Kidney (tissue), 14 donors: ENCODE measurements around the gene ZDHHC14. TPM values are rescaled to one million over a fixed set of nuclear protein-coding genes. Genes with fewer than 3 reads are reported as not detected.

Source experiments
- DNase-seq, 5 donors: peaks; one replicate each; pipeline ENCODE4 v3.0.0-alpha.2; 2013 to 2020
- FAIRE-seq: peaks from 2 replicates; lab custom pipeline; 2012; peaks lifted over from hg19 to GRCh38; lab: Jason Lieb, UNC
- H3K27ac ChIP-seq, 2 donors: one replicate each; pipeline ENCODE4 v1.7.0; 2013; ENCODE audit warnings: low read depth in 2 of 2, low read length in 2 of 2, inconsistent platforms in 1 of 2
- H3K27me3 ChIP-seq: one replicate; pipeline ENCODE4 v1.7.1; 2013; ENCODE audit warnings: low read length, inconsistent platforms; ENCODE audit not compliant: control insufficient read depth, insufficient read depth
- H3K36me3 ChIP-seq, 3 donors: one replicate each; pipeline versions ENCODE4 v1.7.0 to v1.7.1; 2013; ENCODE audit warnings: low read length in 3 of 3, control low read depth in 1 of 3, inconsistent platforms in 1 of 3; ENCODE audit not compliant: insufficient read depth in 3 of 3, control insufficient read depth in 2 of 3
- H3K4me1 ChIP-seq, 3 donors: one replicate each; pipeline versions ENCODE4 v1.7.0 to v1.7.1; 2013; ENCODE audit warnings: low read length in 3 of 3, inconsistent platforms in 1 of 3, low read depth in 1 of 3; ENCODE audit not compliant: control insufficient read depth in 2 of 3, insufficient read depth in 2 of 3
- H3K4me3 ChIP-seq, 3 donors: one replicate each; pipeline versions ENCODE4 v1.7.0 to v1.8.1; 2013; ENCODE audit warnings: low read length in 3 of 3, control low read depth in 1 of 3, inconsistent platforms in 1 of 3
- H3K9ac ChIP-seq, 3 donors: one replicate each; pipeline versions ENCODE4 v1.7.0 to v1.7.1; 2013; ENCODE audit warnings: low read length in 3 of 3, control low read depth in 1 of 3, inconsistent platforms in 1 of 3
- H3K9me3 ChIP-seq, 3 donors: one replicate each; pipeline versions ENCODE4 v1.7.0 to v1.7.1; 2013; ENCODE audit warnings: low read length in 3 of 3, control low read depth in 1 of 3, inconsistent platforms in 1 of 3; ENCODE audit not compliant: control insufficient read depth in 2 of 3, insufficient read depth in 1 of 3
- intact Hi-C: fragments of 100-400 bp; cut with DNase I; formaldehyde crosslinking; loops from one replicate; pipeline ENCODE4 v1.11.1; 2022
- polyA plus RNA-seq: library from polyadenylated mRNA; stranded (reverse); fragments of 350-450 nt; fragmentation: Illumina TruSeq; extraction: RNeasy Lipid Tissue Mini Kit (QIAGEN cat#74804); gene quantifications from one replicate; pipeline ENCODE4 v1.2.3, GENCODE V29; 2014; ENCODE audit warnings: low read depth, low replicate concordance; ENCODE audit not compliant: insufficient read depth
- total RNA-seq: library from RNA; stranded (reverse); fragmentation: NEBNext Ultra II Directional; extraction: Animal tissue kit (Norgen Biotek cat#: 25700); gene quantifications from one replicate; pipeline ENCODE4 v1.2.1, GENCODE V29; 2021
- TF ChIP-seq, protein P1 (sequence below): IDR thresholded peaks from 3 replicates; pipeline ENCODE4 v1.5.1; 2012; ENCODE audit warnings: mild to moderate bottlenecking, moderate library complexity, borderline replicate concordance; ENCODE audit not compliant: insufficient read depth; ENCODE audit errors: extremely low read depth
- donor health status: control.
- donor health status: control.
- donor health status: control.
- donor health status: control.
- donor health status: control.
- donor health status: DM: yes; HTN: yes; CAD: no.
- donor health status: Normal renal cell carcinoma (clear cell type).

ZDHHC14 gene
- total and polyA plus RNA-seq, 2 donors from 2014 or later = 13.5 to 26.7 TPM

DNA sequence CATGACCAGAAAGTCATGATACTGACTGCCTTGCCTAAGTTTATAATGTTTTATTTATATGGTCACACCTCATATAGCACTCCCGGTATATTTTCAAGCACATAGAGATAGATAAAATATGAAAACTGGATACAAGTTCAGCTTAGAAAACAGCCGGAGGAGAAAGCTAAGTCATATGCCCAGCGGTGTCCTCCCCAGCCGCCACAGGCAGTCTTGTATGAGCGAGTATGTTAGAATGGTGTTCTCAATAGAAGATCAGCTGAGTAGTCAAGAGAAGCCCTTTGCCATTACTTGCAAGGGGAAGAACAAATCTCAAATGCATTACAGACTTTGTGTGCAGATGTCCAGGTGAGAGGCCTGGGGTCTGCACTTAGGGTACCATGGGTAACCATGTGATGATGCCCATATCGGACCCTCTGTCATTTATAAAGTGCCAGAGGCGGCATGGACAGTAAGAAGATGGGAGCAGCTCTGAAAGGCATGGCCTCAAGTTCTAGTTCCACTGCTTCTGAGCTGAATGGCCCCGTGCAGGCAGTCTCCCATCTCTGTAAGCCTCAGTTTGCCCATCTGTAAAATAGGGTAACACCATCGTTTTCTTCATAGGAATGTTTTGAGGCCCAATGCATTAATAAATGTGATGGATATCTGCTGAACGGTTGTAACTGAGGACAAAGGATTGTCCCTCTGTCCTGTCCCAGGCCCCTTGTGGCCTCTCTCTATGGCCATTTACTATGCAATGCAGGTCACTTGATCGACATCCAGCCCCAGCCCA is 246.4 kb downstream of the ZDHHC14 start:
- intact Hi-C loops = no loop called here
- H3K36me3 ChIP-seq = peaks cover 0 to 9% (median 3%) of the 10 kb centered on the region in 3 donors
- no peak for FAIRE-seq
- H3K4me3 ChIP-seq = no peak overlapping the region
- H3K9ac ChIP-seq = no peak overlapping the region
- H3K27me3 ChIP-seq = no peaks in the 10 kb centered on the region
- TF ChIP-seq, protein P1, sequence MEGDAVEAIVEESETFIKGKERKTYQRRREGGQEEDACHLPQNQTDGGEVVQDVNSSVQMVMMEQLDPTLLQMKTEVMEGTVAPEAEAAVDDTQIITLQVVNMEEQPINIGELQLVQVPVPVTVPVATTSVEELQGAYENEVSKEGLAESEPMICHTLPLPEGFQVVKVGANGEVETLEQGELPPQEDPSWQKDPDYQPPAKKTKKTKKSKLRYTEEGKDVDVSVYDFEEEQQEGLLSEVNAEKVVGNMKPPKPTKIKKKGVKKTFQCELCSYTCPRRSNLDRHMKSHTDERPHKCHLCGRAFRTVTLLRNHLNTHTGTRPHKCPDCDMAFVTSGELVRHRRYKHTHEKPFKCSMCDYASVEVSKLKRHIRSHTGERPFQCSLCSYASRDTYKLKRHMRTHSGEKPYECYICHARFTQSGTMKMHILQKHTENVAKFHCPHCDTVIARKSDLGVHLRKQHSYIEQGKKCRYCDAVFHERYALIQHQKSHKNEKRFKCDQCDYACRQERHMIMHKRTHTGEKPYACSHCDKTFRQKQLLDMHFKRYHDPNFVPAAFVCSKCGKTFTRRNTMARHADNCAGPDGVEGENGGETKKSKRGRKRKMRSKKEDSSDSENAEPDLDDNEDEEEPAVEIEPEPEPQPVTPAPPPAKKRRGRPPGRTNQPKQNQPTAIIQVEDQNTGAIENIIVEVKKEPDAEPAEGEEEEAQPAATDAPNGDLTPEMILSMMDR = no peak
- H3K4me1 ChIP-seq = peaks cover 0 to 5% (median 0%) of the 10 kb centered on the region in 3 donors
- no peaks in the 10 kb centered on the region for H3K9me3 ChIP-seq
- DNase-seq = no peak
- no peak overlapping the region for H3K27ac ChIP-seq

GRCh38 chr6:157628463-157628862 is 247.5 kb downstream of the ZDHHC14 start:
- TF ChIP-seq, protein P1 = no peak

DNA sequence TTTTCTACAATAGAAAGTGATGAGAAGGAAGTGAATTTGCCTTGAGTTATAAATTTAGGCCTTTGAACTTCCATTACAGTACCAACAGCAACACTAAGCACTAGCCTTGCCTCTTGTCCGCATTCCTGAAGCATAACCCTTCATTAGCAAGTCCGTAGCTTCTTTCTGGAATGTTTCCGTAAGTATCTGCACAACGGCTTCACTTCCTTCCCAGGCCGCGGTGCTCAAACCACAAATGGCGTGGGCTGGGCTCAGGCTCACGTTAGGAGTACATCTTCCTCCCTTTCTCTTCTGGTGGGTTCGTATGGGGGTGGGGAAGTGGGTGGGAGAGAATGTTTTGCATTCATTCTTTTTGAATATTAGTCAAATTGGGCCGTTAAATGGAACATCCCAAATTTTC is 248.2 kb downstream of the ZDHHC14 start:
- H3K4me1 ChIP-seq = peaks cover 0 to 5% (median 4%) of the 10 kb centered on the region in 3 donors
- H3K9ac ChIP-seq = no peak overlapping the region
- H3K27me3 ChIP-seq = no peaks in the 10 kb centered on the region
- no peaks in the 10 kb centered on the region for H3K9me3 ChIP-seq
- FAIRE-seq = no peak
- TF ChIP-seq, protein P1 = no peak
- H3K27ac ChIP-seq = no peak overlapping the region
- no peak overlapping the region for H3K4me3 ChIP-seq
- peaks cover 0 to 17% (median 3%) of the 10 kb centered on the region in 3 donors for H3K36me3 ChIP-seq
- DNase-seq = no peak
- intact Hi-C loops = no loop called here

More at GRCh38 chr6:157628463-157628862, 247.5 kb downstream of the ZDHHC14 start:
- H3K27me3 ChIP-seq = no peaks in the 10 kb centered on the region
- DNase-seq (no peak), FAIRE-seq (no peak)
- no peaks in the 10 kb centered on the region for H3K9me3 ChIP-seq
- no peak overlapping the region for H3K4me3 ChIP-seq
- peaks cover 0 to 17% (median 3%) of the 10 kb centered on the region in 3 donors for H3K36me3 ChIP-seq
- intact Hi-C loops = no loop called here
- H3K27ac ChIP-seq = no peak overlapping the region
- no peak overlapping the region for H3K9ac ChIP-seq
- H3K4me1 ChIP-seq = peaks cover 0 to 5% (median 4%) of the 10 kb centered on the region in 3 donors
